Measurements from ENCODE around the gene SMARCAD1.

DNA sequence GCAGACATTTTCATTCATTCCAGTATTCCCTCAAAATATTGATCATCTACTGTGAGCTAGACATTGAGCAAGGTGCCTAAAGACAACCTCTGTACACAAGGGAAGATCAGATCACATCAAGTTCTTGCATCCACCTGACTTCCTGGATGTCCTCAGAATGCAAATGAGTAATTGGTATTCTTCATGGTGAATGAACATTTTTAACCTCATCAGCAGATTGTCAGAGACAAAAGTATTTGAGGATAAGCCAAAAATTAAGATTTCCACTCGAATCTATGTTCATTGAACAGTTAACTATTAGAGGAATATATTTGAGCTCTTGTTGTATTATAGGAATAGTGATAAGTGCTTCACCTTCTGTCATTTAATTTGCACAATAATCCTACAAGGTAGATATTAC is 1.3 kb downstream of the SMARCAD1 start:
- TF ChIP-seq, protein P1, sequence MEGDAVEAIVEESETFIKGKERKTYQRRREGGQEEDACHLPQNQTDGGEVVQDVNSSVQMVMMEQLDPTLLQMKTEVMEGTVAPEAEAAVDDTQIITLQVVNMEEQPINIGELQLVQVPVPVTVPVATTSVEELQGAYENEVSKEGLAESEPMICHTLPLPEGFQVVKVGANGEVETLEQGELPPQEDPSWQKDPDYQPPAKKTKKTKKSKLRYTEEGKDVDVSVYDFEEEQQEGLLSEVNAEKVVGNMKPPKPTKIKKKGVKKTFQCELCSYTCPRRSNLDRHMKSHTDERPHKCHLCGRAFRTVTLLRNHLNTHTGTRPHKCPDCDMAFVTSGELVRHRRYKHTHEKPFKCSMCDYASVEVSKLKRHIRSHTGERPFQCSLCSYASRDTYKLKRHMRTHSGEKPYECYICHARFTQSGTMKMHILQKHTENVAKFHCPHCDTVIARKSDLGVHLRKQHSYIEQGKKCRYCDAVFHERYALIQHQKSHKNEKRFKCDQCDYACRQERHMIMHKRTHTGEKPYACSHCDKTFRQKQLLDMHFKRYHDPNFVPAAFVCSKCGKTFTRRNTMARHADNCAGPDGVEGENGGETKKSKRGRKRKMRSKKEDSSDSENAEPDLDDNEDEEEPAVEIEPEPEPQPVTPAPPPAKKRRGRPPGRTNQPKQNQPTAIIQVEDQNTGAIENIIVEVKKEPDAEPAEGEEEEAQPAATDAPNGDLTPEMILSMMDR (conservative IDR thresholded peaks at IDR 0.05; ENCODE audit: low read depth, low read length): no peak
- no peak for TF ChIP-seq EZH2phosphoT487 (IDR thresholded peaks at IDR 0.05; ENCODE audit: borderline replicate concordance, low read length)
- TF ChIP-seq EZH2 (IDR thresholded peaks at IDR 0.05; ENCODE audit: low read length, unreplicated experiment): no peak
